ENCODE measurements around the gene GRAP2. TPM values are rescaled to one million over a fixed set of nuclear protein-coding genes. Genes with fewer than 3 reads are reported as not detected.

GRAP2 gene
- total and polyA plus RNA-seq, 2 of the 8 experiments (the other 6 are each of a cell fraction or from before 2014, with no cell fraction given): 0.08 TPM; not detected in 1

DNA sequence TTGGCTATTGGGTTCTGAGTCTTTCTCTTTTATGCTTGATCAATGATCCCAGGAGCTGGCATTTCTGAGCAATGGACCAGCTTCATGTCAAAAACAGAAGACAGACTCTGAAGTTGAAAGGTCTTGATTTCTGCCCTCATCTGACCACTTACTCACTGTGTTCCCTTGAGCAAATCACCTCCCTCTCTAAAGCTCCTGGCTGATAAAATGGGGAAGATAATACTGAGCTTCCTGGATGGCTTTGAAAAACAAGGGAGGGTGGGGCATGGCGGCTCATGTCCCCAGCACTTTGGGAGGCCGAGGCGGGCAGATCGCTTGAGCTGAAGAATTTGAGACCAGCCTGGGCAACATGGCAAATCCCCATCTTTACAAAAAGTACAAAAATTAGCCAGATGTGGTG is 100.2 kb downstream of the GRAP2 start:
- Histone ChIP-seq H2BK20ac (ENCODE audit: low read length) (no peak overlapping the region), H2BK120ac (replicated peaks; ENCODE audit: low read depth, low read length) (no peak overlapping the region), H3K4me2 (ENCODE audit: insufficient read depth in 1 of 2, low read depth in 2 of 2, low read length in 2 of 2) (no peak overlapping the region), H3K4ac (replicated peaks; ENCODE audit: insufficient read length, low read depth, low read length) (no peak overlapping the region), H3K18ac (ENCODE audit: extremely low read depth, low read length) (no peak overlapping the region; the same call in 1 of the 2 replicates), H2AFZ (ENCODE audit: low read length) (no peak overlapping the region), H2BK5ac (ENCODE audit: low read depth, low read length) (0 out of 2 replicates have a peak overlapping the region, but pooled peaks have one; percentile 2), H3K14ac (ENCODE audit: insufficient read length) (no peak overlapping the region), H3K23ac (ENCODE audit: insufficient read length) (no peak overlapping the region), H3K4me1 (replicated peaks in 1 of 4; ENCODE audit: control insufficient read depth in 3 of 4, insufficient read depth in 4 of 4, low read length in 3 of 4) (peaks cover 23 to 57% (median 42%) of the 10 kb centered on the region in 4 experiments), H3K9me3 (ENCODE audit: insufficient read depth in 2 of 2, low read depth in 1 of 2, low read length in 1 of 2) (no peaks in the 10 kb centered on the region), H2BK15ac (ENCODE audit: low read length) (peak overlapping the region; percentile 3; the same call in 1 of the 2 replicates), H4K20me1 (replicated peaks in 1 of 2; ENCODE audit: control insufficient read depth in 1 of 2, insufficient read depth in 2 of 2, low read length in 2 of 2) (peaks cover 0 to 4% of the 10 kb centered on the region in 2 experiments), H3K27ac (ENCODE audit: low read depth, low read length) (no peak overlapping the region), H3K56ac (replicated peaks; ENCODE audit: insufficient read length, low read depth, low read length) (no peak overlapping the region), H2AK5ac (ENCODE audit: low read depth, low read length) (no peak overlapping the region), H3K9ac (replicated peaks in 1 of 4; ENCODE audit: extremely low read depth in 1 of 4, low read depth in 3 of 4, low read length in 3 of 4) (no peak overlapping the region), H3K36me3 (ENCODE audit: control insufficient read depth in 2 of 4, insufficient read depth in 4 of 4, low read length in 3 of 4) (no peaks in the 10 kb centered on the region), H3K4me3 (ENCODE audit: extremely low read depth in 1 of 4, insufficient read depth in 2 of 4, low read depth in 3 of 4, low read length in 4 of 4) (no peak overlapping the region), H2BK12ac (ENCODE audit: low read depth, low read length) (no peak overlapping the region), H3K79me1 (ENCODE audit: low read depth, low read length) (peaks cover 4% of the 10 kb centered on the region; the same call in 1 of the 2 replicates), H4K8ac (ENCODE audit: extremely low read depth, insufficient read depth, low read length) (no peak overlapping the region), H4K5ac (ENCODE audit: insufficient read length, low read depth, low read length) (no peak overlapping the region), H3K23me2 (ENCODE audit: low read depth, low read length) (no peaks in the 10 kb centered on the region), H3K79me2 (ENCODE audit: control insufficient read depth in 1 of 2, insufficient read depth in 2 of 2, low read length in 2 of 2) (peaks cover 3 to 60% of the 10 kb centered on the region in 2 experiments), H4K91ac (replicated peaks; ENCODE audit: insufficient read length, low read length) (no peak overlapping the region), H3K27me3 (replicated peaks in 1 of 4; ENCODE audit: control insufficient read depth in 3 of 4, extremely low read depth in 1 of 4, insufficient read depth in 3 of 4, low read length in 3 of 4) (no peaks in the 10 kb centered on the region; a peak in 1 of 7 replicates)
- TF ChIP-seq HDAC2 (IDR thresholded peaks at IDR 0.05; ENCODE audit: borderline replicate concordance in 1 of 2, low read depth in 2 of 2, low read length in 2 of 2) (no peak), CHD1 (IDR thresholded peaks at IDR 0.05; ENCODE audit: low read depth, low read length) (no peak), CREB1 (IDR thresholded peaks at IDR 0.05) (no peak), ZNF274 (IDR thresholded peaks at IDR 0.05; ENCODE audit: borderline replicate concordance, extremely low read depth, low read length) (no peak), CEBPB (IDR thresholded peaks at IDR 0.05; ENCODE audit: low read depth, low read length) (no peak)
- no peak for FAIRE-seq
- DNase-seq (ENCODE audit: low read depth in 1 of 2, low spot score in 2 of 2): no peak
- 94% methylated on average over 4 of the region's 4 CpGs; no CpG with 5 or more reads in 1 of the 2 experiments for WGBS, 2 experiments (ENCODE audit: extremely low coverage in 1 of 2, insufficient coverage in 1 of 2, insufficient read length in 1 of 2, insufficient replicate concordance in 2 of 2, low coverage in 1 of 2, low lambda C conversion rate in 2 of 2, missing lambda C conversion rate in 1 of 2)
- POLR2A ChIA-PET (ENCODE audit: partially characterized antibody): interaction anchor here (0.9 to 6.5 kb wide), 5 partner anchors 8 to 71 kb away, joined by 3 to 44 read pairs (median 4); no protein-coding TSS in a partner anchor
- CTCF ChIA-PET (ENCODE audit: partially characterized antibody): interaction anchor here (0.6 to 16.1 kb wide), 14 partner anchors 8 to 525 kb away, joined by 3 to 159 read pairs (median 4); no protein-coding TSS in a partner anchor

Measured in H1 (cell line).